Measurements from ENCODE around the gene EVI5.
A peak's percentile ranks its signal among the peaks of the same experiment; 100 is the strongest.

The EVI5 gene

GRCh38 chr1:92504291-92505014 is 280.5 kb downstream of the EVI5 start:
- no peak for DNase-seq

GRCh38 chr1:92503926-92504285 is 281.0 kb downstream of the EVI5 start:
- DNase-seq, result no peak

- DNase-seq, result no peak
Observed at GRCh38 chr1:92503043-92503925, 281.6 kb downstream of the EVI5 start.

GRCh38 chr1:92502247-92502646 is 282.7 kb downstream of the EVI5 start:
- DNase-seq, result no peak

- no peak for DNase-seq
Observed at GRCh38 chr1:92500552-92500951, 284.4 kb downstream of the EVI5 start.

GRCh38 chr1:92495392-92496063 is 289.4 kb downstream of the EVI5 start:
- DNase-seq, result no peak

- no peak for DNase-seq
Observed at GRCh38 chr1:92494485-92495141, 290.3 kb downstream of the EVI5 start.

GRCh38 chr1:92493139-92493538 is 291.8 kb downstream of the EVI5 start:
- no peak for DNase-seq

GRCh38 chr1:92488832-92489231 is 296.1 kb downstream of the EVI5 start:
- DNase-seq, result no peak

- no peak for DNase-seq
Observed at GRCh38 chr1:92488416-92488815, 296.5 kb downstream of the EVI5 start.

- no peak for DNase-seq
Observed at GRCh38 chr1:92487078-92487605, 297.8 kb downstream of the EVI5 start.

GRCh38 chr1:92486251-92487077 is 298.4 kb downstream of the EVI5 start, which contains the start of gene GFI1:
GFI1 (minus strand) TSS chr1:92486925; CDS start chr1:92483487, 3,438 bp downstream.
- no peak for DNase-seq

- peak; percentile 27 for DNase-seq
Observed at GRCh38 chr1:92485381-92486250, 299.3 kb downstream of the EVI5 start.

GRCh38 chr1:92484472-92485380 is 300.2 kb downstream of the EVI5 start:
- peak; percentile 23 for DNase-seq

GRCh38 chr1:92483610-92484471 is 301.1 kb downstream of the EVI5 start:
- no peak for DNase-seq

GRCh38 chr1:92482665-92483609 is 302.0 kb downstream of the EVI5 start:
- DNase-seq, result no peak

GRCh38 chr1:92481971-92482664 is 302.8 kb downstream of the EVI5 start:
- no peak for DNase-seq
